NCI-H774 (cell line): ENCODE measurements around the gene TTC27.
"Not testable (repeated sequence)": the region's sequence is repeated elsewhere in the genome, so short reads cannot be mapped to it uniquely, and the experiment has no call there.

Experiments used
- DNase-seq: peaks from one replicate; lab custom pipeline; 2025; lab: John Stamatoyannopoulos, UW

TTC27 gene

DNA sequence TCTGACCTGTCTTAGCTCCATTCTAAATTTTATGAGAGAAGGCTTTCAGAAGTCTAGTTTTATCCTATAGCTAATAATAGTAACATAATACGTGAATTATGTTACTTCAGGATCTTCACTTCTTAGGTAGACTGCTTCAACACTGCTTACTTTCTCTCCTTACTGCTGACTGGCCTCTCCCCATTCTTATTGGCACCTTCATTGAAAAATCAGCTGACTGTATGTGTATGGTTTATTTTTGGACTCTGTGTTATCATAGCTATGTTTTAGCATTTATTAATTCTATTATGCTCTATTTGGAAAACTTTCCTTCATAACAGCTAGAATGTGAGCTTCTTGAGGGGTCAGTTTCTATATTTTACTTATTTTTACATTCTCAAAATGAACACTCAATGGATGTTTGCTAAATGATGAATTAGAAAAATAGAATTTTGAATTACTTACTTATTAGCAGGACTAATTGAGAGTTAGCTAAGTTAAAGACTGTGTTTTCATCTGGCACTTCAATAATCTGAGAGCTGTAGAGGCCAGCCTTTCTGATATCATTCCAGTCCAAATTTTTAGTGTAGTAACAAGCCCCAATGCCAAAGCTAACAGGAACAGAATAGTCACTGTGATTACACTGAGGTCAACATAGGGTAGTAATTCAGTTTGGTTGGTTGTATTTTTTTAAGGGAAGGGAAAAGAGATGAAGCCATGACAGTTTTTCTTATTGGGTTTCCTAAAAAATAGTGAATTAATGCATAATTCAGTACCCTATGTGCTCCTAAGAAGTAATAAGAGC is 92.3 kb downstream of the TTC27 start:
- no peak for DNase-seq

DNA sequence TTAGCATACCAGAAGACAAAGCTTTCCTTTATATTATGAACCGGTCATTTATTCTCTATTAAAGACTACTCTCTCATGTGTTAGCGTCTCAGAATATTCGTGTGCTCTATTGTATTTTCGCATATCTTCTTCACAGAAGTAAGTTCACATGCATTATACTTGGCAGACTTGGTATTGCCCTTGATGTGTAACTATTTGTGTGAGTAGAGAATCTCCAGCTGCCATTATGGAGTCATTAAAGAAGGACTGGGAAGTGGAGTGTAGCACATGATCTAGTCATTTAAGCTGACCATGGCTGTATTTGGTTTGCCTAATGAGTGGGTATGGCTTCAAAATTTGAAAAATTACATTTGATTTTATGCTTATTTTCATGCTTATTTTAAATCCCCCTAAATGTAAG is 92.9 kb downstream of the TTC27 start:
- DNase-seq, result no peak

DNA sequence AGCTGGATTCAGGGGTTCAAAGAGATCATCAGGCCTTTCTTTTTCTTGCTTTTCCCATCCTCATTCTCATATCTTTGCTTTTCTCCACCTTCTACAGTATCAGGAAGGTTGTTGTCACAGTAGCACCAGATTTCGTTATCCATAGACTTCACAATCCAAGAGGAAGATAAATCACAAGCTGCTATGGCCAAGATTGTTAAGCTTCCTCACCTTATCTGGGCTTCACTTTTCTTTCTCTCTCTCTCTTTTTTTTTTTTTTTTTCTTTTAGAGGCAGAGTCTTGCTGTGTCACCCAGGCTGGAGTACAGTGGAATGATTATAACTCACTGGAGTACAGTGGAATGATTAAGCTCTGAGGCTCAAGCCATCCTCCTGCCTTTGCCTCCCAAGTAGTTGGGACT is 93.5 kb downstream of the TTC27 start:
- DNase-seq, result no peak

DNA sequence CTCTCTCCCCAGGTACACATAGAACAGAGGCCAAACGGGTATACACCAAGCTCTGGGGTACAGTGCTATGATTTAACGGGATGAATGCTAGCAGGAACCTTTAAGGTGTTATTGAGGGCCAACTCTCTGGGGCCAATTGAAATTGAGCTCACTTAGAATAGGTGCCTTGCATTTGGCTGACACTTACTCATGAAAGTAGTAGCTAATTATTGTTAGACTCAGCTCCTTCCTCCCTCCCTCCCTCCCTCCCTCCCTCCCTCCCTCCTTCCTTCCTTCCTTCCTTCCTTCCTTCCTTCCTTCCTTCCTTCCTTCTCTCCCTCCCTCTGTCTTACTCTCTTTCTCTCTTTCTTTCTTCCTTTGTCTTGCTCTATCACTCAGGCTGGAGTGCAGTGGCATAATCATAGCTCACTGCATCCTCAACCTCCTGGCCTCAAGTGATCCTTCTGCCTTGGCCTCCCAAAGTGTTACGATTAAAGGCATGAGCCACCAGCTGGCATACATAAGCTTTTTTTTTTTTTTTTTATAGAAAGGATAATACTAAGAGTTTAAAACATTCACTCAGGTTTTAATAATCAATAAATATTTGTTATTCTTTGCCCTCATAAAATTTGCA is 95.7 kb downstream of the TTC27 start:
- no peak for DNase-seq

DNA sequence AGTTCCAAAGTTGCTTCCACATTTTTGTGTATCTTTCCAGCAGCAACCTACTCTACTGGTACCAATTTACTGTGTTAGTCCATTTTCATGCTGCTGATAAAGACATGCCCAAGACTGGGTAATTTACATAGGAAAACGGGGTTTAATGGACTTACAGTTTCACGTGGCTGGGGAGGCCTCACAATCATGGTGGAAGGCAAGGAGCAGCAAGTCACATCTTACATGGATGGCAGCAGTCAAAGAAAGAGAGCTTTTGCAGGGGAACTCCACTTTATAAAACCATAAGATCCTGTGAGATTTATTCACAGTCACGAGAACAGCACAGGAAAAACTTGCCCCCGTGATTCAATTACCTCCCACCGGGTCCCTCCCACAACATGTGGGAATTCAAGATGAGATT is 98.8 kb downstream of the TTC27 start:
- not testable (repeated sequence) for DNase-seq

DNA sequence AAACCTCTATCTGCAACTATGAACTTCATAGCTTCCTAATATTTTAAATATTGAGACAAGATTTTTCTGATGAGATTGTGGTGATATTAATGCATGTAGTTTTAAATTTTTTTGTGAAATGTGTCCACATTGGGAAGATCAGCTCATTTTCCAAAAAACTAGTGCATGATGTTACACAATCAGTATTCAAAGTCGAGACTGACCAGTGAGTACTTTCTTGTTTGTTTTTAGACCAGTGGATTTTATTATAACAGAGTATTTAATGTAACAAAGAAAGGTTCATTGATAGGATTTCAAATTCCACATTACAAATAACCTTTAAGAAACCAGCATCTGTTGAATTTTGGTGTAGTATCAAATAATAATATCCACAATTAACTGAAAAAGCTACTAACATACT is 99.3 kb downstream of the TTC27 start:
- DNase-seq, result no peak

DNA sequence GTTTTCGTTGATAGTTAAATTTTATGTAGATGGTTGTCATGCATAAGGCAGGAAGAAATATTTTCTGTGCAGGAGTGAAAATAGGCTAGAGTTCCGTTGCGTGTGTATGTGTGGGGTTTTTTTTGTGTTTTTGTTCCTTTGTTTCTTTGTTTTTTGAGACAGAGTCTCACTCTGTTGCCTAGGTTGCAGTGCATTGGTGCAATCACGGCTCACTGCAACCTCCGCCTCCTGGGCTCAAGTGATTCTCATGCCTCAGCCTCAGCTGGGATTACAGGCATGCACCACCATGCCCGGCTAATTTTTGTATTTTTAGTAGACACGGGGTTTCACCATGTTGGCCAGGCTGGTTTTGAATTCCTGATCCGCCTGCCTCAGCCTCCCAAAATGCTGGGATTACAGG is 103.1 kb downstream of the TTC27 start:
- not testable (repeated sequence) for DNase-seq

DNA sequence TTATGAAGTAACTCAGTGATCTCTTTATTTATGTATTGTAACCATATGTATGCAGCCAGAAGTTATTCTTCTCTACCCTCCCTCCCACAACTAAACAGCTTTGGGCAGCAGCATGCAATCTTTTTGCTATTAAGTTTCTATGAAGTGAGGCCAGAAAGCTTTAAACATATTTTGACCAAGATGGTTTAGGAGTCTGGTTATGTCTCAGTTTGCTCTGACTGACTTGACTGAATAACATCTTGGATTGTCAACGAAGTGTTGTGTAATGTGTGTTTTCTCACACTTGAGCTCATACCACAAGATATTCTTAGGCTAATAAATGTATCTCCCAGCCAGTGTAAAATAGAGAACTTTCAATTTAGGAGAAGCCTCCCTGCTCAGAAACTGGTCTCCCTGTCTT is 104.3 kb downstream of the TTC27 start:
- DNase-seq, result no peak

DNA sequence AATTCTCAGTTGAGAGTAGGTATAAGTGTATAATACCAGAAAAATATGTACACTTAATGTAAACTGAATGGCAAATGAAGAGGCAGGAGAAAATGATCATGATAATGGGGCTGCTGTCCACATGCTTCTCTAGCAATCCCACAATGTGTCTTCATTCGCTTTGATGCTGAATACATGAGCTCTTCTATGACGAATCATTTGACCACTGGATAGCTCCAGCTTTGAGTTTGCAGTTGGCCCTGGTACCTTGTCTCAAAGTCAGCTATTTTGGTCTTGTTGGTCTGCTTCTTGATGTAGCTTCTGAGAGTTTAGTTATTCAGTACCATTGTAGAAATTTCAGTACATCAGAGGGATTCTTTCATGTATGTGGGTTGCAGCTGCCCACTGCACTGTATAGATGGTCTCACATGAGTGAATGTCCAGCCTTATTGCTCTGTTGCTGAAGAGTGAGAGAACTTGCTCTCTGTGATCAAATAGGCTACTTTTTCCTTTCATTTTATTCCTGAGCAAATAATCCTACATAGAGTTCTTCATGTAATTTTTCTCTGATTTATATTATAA is 105.1 kb downstream of the TTC27 start:
- DNase-seq, result no peak

DNA sequence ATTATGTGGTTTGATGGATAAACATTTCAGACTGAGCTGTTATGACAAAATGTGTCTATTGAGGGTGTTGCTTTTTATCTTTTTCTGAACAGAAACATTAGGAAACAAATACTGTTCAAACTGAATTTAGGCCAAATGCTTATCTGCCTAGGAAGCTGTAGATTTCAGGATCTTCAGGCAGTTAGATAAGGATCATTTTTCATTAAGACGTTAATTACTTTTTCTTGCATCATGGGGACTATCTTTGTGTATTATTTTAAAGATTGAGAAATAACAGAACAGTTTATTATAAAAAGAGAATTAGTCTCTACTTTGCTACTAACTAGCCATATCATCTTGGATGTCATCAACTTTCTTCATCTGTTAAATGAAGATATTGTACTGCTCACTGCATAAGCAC is 107.5 kb downstream of the TTC27 start:
- DNase-seq, result no peak

DNA sequence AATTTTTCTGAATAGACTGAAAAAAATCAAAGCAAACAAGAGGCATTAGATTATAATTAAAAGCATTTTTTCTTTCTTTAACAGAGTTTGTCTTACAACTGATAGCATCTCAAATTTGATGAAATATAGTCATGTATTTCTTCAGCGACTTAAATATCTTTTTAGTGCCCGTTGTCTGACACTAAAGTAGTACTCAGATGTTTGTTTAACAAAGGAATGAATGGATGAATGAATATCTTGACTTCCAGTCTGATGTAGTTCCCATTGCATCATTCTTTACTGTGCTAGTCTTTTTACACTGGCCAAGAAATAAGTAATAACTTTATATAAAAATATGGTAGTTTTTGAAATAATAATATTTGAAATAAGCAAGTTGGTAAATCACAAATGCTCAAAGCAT is 111.1 kb downstream of the TTC27 start:
- DNase-seq, result no peak

DNA sequence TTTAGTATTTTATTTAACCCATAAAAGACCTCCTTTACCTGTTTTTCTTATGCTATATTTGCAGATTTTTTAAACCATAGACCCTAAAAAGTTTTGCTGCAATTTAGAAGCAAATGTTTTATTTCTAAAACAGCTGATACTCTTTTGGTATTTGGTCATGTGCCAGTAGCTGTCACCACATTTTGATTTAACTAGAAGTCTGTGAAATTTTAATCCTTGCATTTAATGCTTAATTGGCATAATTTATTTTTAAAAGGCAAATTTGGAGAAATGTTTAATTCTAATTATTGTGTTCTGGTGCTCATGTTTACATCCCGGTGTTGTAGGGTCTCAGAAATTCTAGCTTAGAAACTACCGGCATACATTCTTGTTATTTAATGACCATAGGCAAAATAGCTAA is 111.8 kb downstream of the TTC27 start:
- DNase-seq, result no peak

DNA sequence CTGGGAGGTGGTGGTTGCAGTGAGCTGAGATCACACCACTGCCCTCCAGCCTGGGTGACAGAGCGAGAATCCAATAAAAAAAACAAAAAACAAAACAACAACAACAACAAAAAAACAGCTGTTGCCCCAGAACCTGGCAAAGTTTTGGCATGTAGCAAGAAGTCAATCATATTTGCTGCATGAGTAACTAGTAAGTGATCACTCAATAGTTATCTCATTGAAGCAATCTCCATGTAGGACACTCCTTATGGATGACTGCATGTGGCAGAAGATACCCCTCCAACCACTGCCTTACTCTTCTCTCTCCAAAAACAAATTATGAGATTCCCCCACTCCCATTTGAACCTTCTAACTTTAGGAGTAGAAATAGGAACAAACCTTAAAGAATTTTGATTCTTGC is 113.7 kb downstream of the TTC27 start:
- DNase-seq, result no peak

DNA sequence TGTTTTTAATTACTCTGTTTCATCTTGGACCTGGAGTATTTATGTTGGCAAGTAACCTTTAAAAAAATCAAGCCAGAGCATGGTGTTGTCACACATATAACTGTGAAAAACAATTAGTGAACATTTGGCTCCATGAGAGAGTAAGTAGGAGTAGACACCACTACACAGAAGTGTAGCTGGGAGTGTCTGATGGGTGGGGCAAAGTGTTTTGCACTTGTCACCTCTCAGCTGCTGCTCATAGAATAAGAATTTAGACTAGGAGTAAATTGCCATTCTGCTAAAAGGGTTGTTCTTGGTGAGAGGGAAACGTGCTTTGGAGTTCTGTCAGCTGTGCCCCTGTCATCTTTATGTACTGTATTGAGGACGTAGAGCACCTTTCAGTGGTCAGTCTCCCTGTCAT is 114.5 kb downstream of the TTC27 start:
- no peak for DNase-seq

DNA sequence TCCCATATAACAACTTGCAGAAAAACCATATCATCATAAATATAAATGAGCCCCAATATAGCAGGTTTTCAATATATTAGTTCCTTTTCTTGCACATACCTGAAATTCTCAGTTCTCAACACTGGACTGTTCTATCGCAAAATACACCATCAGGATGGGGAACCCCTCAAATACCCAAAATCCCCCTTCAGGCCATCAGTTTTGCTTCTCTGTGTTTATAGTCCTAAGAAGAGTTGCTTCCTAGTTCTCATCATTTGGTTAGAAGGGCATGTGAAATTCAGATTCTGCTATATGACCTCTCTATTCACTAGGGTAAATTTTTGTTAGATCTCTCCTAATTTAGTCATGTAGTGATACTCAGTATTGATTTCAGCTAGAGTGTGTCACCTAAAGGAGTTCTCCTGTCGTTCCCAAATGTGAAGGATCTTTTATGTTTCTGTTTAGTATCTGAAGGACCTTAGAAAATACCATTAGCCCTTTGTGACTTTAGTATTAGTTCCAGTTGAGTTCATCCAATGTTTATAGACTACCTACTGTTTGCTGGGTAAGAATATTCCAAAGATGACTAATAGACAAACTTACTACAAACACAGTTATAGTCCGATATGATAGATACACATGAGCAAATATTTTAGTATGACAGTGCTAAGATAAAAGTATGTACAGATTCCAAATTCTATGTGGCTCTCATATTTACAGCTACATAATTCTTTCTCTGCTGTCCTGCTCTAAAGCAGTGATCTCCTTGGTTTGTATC is 115.8 kb downstream of the TTC27 start:
- no peak for DNase-seq

DNA sequence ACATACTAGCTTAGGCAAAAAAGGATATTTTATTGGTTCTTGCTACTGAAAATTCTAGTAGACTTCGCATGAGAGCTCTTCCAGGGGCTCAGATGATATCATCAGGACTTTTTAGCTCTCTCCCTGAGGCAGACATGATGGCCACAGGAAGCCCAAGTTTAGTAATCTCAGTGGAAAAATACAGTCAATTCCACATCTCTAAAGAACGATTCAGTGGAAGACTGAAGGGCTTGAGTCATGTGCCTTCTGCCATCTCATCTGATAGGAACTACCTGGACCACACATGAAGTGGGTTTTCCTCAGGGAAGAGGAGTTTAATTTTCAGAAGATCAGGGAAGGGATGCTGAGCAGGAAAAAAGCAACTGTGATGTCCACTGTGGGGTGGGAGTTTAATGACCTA is 117.3 kb downstream of the TTC27 start:
- no peak for DNase-seq

DNA sequence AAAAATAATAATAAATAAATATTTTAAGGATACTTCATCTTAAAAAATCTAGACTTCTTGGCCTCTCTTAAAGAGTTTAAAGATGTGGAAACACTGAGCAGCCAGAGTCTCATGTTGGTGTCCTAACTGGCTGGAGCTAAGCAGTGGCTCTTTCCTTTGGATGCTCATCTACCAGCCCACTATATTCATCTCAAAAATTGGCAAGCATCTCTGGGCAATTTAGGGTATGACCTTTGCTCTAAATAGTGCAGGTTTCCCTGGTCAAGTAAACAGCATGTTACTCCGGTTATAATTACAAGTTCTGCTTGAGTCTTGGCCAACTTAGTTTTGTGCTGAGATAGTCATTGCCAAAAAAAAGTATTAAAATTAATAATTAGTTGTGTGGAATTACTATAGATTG is 117.8 kb downstream of the TTC27 start:
- no peak for DNase-seq

DNA sequence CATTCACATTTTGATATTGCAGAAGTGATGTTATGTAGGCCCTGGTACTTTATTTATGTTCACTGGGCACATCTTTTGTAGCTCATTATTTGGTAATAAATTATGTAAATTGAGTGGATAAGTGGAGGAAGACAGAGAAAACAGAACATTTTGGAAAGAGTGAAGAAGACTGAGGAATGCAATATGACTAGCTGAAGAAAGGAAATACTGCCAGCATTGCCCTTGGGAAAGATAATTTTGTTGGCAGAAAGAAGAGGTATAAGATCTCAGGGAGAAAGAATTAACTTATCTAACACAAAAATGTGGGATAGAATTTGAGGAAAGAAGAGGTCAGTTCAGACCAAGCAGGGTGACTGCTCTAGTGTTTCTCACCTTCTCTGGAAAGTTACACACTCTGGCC is 118.8 kb downstream of the TTC27 start:
- DNase-seq, result no peak

DNA sequence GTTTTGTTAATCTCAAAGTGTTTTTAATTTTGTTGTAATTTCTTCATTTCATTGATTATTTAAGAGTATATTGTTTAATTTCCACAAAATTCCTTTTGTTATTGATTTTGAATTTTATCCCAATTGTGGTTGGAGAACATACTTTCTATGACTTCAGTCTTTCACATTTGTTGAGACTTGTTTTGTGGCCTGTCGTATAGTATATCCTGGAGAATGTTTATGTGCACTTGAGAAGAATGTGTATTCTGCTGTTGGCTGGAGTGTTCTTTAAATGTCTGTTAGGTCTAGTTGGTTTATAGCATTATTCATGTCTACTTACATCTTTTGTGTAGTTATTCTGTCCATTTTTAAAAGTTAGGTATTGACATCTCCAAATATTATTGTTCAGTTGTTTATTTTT is 120.3 kb downstream of the TTC27 start:
- no peak for DNase-seq

DNA sequence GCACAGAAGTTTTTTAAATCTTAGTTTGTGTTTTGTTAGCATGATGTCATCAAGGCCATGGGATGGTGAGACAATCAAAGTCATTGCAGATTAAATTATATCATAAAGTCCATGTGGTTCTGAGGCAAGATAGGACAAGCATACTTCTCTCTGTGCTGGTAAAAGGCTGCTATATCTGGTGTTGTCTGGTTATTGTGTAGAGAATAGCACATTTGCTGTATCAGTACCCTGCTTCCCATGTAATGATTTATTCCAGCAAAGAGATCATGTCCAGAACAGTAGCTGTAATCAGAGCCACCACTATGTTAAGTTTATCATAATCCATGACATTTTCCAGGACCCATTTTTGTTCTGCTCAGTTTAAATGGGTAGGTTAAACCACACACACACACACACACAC is 123.0 kb downstream of the TTC27 start:
- DNase-seq, result no peak

DNA sequence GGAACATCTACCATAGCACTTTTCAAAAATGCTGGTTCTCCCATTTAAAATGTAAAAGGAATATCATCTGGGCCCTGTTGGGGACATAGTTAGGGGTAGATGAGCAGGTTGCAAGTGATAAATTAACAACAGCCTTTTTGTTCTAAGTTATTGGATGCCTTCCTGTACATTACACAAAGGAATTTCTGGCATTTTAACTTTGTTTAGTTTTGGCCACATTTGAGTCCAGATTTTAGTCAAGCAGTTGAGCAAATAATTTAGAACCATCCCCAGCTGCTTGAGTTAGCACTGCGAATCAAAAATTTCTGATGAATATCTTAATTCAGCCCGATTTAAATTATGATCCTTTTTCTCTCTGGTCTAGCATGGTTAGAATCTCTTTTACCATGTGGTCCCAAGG is 124.4 kb downstream of the TTC27 start:
- no peak for DNase-seq

DNA sequence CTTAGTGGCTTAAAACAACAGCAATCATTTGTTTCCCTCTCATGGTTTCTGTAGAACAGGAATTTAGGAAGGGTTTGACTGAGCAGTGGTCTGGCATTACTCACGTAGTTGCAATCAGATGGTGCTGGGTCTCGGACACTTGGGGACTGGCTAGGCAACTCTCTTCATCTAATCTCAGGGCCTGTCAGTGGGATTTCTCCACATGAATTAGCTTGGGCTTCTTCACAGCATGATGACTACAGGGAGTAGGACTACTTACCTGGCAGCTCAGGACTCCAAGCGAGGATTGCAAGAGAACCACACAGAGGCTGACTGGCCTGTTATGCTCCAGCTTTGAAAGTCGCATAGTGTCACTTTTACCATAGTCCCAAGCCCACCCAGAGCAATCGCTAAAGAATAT is 125.1 kb downstream of the TTC27 start:
- DNase-seq, result no peak

DNA sequence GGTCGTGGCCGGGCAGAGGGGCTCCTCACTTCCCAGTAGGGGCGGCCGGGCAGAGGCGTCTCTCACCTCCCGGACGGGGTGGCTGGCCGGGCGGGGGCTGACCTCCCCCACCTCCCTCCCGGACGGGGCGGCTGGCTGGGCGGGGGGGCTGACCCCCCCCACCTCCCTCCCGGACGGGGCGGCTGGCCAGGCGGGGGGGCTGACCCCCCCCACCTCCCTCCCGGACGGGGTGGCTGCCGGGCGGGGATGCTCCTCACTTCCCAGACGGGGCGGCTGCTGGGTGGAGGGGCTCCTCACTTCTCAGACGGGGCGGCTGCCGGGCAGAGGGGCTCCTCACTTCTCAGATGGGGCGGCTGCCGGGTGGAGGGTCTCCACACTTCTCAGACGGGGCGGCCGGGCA is 126.8 kb downstream of the TTC27 start:
- not testable (repeated sequence) for DNase-seq
